Right lobe of liver (tissue), 4 donors: ENCODE data around the gene TRAPPC3.

Source experiments
- CTCF ChIP-seq, 4 donors: fragments of 200-600 bp in 3 of 4; fragments of 450-650 bp in 1 of 4; IDR thresholded peaks; one replicate each; pipeline versions ENCODE4 v1.5.1 to v1.8.0; 2016 to 2022; ENCODE audit warnings: antibody characterized with exemption in 4 of 4, mild to moderate bottlenecking in 2 of 4
- POLR2A ChIP-seq: fragments of 450-650 bp; IDR thresholded peaks from one replicate; pipeline ENCODE4 v1.6.1; 2017; ENCODE audit warnings: antibody characterized with exemption, mild to moderate bottlenecking
- donor health status: DM: no; HTN: no; CAD: no.
- donor health status: DM: no; HTN: no; CAD: no.
- donor health status: DM: no; HTN: yes; CAD: no.

GRCh38 chr1:36143424-36143823 is 5.9 kb downstream of the TRAPPC3 start:
- TF ChIP-seq CTCF (IDR thresholded peaks at IDR 0.05), result no peak
- no peak for TF ChIP-seq POLR2A
